Transverse colon (tissue), 4 donors: ENCODE data around the gene KCNQ2. TPM values are rescaled to one million over a fixed set of nuclear protein-coding genes. Genes with fewer than 3 reads are reported as not detected.

Experiments used
- DNase-seq: peaks from one replicate; pipeline ENCODE4 v3.0.0-alpha.2; 2019
- H3K27ac ChIP-seq, 4 donors: fragments of 200-600 bp; sonication (generic); 2 replicates each; pipeline ENCODE4 v1.5.1; 2016 to 2018; ENCODE audit warnings: inconsistent platforms in 4 of 4
- H3K27me3 ChIP-seq: fragments of 200-600 bp; sonication (generic); 2 replicates; pipeline ENCODE4 v1.5.1; 2017; ENCODE audit warnings: inconsistent platforms
- H3K36me3 ChIP-seq, 4 donors: fragments of 200-600 bp; sonication (generic); 2 replicates each; pipeline ENCODE4 v1.5.1; 2017 to 2019; ENCODE audit warnings: inconsistent platforms in 4 of 4
- H3K4me1 ChIP-seq, 4 donors: fragments of 200-600 bp; sonication (generic); 2 replicates each; pipeline ENCODE4 v1.5.1; 2017 to 2020; ENCODE audit warnings: inconsistent platforms in 4 of 4
- H3K4me3 ChIP-seq, 4 donors: fragments of 200-600 bp; sonication (generic); 1 replicate in 1 of 4; 2 replicates in 3 of 4; pipeline versions ENCODE4 v1.5.1 to v1.6.1; 2017 to 2019; ENCODE audit warnings: inconsistent platforms in 4 of 4
- H3K9me3 ChIP-seq, 2 donors: fragments of 200-600 bp; sonication (generic); 2 replicates each; pipeline ENCODE4 v1.5.1; 2017 to 2019; ENCODE audit warnings: inconsistent platforms in 2 of 2
- EP300 ChIP-seq: sonication (generic); formaldehyde crosslinking; IDR thresholded peaks from one replicate; pipeline ENCODE4 v1.6.1; 2017; ENCODE audit warnings: antibody characterized with exemption, low read depth
- POLR2A ChIP-seq: fragments of 450-650 bp; IDR thresholded peaks from one replicate; pipeline ENCODE4 v1.6.1; 2016; ENCODE audit warnings: antibody characterized with exemption, mild to moderate bottlenecking, moderate library complexity
- POLR2AphosphoS5 ChIP-seq, 3 donors: sonication (generic); formaldehyde crosslinking; IDR thresholded peaks; one replicate each; pipeline ENCODE4 v1.6.1; 2016; ENCODE audit warnings: antibody characterized with exemption in 3 of 3
- WGBS, 2 donors: methylation state at CpG; one replicate each; pipeline ENCODE4 v1.1.5; 2018; ENCODE audit warnings: low coverage in 1 of 2; 5-methylcytosine and 5-hydroxymethylcytosine counted together
- in situ Hi-C, 4 donors: fragments of 200-750 bp; cut with MboI; loops; one replicate each; pipeline versions ENCODE4 v1.15.0 to v1.15.1; 2017; ENCODE audit warnings: low sequenced_read_pairs in 3 of 4, low pct_ligation_motif_present in 1 of 4, low pct_unique_long_range_greater_than_20kb in 1 of 4
- intact Hi-C: fragments of 100-400 bp; cut with DNase I; formaldehyde crosslinking; loops from one replicate; pipeline ENCODE4 v1.15.1; 2023; ENCODE audit warnings: low total_unique reads
- total RNA-seq, 4 donors: library from RNA; depleted of rRNA; stranded (reverse); fragments of >200 nt; gene quantifications; one replicate each; pipeline ENCODE4 v1.1.0, GENCODE V29; 2016
- TF ChIP-seq, protein P1 (sequence below), 5 experiments: fragments of 200-600 bp in 3 of 5; fragments of 450-650 bp in 2 of 5; sonication (generic) in 3 of 5; IDR thresholded peaks; 1 replicate in 2 of 5; 2 replicates in 3 of 5; pipeline ENCODE4 v1.5.1; 2016 to 2017; ENCODE audit warnings: antibody characterized with exemption in 5 of 5, inconsistent platforms in 3 of 5, mild to moderate bottlenecking in 2 of 5, moderate library complexity in 1 of 5

KCNQ2 gene
- total RNA-seq, 4 donors from 2014 or later: 0.32 to 0.41 (median 0.37) TPM; not detected in 1

DNA sequence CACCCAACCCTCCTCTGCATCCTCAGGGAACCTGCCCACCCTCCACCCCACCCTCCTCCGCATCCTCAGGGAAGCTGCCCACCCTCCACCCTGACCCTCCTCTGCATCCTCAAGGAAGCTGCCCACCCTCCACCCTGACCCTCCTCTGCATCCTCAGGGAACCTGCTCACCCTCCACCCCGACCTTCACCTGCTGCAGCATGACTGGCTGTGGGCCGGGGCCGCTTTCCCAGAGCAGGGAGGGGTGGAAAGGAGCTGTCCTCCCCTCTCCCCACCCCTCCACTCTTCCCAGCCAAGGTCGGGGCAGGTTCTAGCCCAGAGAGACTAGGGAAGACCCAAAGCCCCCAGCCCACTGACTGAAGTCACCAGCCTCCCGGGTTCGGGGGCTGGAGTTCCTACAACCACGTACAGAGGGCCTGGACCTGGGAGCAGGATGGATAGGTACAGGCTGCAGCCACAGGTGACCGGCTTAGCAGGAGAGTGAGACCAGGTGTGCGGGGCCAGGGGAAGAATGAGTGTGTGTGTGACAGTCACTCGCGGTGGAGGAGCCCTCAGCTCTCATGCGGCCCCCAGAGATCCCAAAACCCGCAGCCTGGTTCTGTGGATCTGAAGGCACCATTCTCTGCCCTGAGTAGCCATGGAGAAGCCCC, 14.8 kb upstream of the KCNQ2 start:
- H3K4me3 ChIP-seq: no peak overlapping the region
- H3K36me3 ChIP-seq: no peaks in the 10 kb centered on the region
- no peaks in the 10 kb centered on the region for H3K9me3 ChIP-seq
- H3K27me3 ChIP-seq: peaks cover 79% of the 10 kb centered on the region
- no peaks in the 10 kb centered on the region for H3K4me1 ChIP-seq
- DNase-seq: no peak
- 54 to 67% methylated on average over 1 to 13 of the region's 14 CpGs for WGBS, 2 donors
- intact Hi-C loops: no loop called here
- no peak overlapping the region for H3K27ac ChIP-seq
- TF ChIP-seq, protein P1, sequence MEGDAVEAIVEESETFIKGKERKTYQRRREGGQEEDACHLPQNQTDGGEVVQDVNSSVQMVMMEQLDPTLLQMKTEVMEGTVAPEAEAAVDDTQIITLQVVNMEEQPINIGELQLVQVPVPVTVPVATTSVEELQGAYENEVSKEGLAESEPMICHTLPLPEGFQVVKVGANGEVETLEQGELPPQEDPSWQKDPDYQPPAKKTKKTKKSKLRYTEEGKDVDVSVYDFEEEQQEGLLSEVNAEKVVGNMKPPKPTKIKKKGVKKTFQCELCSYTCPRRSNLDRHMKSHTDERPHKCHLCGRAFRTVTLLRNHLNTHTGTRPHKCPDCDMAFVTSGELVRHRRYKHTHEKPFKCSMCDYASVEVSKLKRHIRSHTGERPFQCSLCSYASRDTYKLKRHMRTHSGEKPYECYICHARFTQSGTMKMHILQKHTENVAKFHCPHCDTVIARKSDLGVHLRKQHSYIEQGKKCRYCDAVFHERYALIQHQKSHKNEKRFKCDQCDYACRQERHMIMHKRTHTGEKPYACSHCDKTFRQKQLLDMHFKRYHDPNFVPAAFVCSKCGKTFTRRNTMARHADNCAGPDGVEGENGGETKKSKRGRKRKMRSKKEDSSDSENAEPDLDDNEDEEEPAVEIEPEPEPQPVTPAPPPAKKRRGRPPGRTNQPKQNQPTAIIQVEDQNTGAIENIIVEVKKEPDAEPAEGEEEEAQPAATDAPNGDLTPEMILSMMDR (IDR thresholded peaks at IDR 0.05): no peak
- no peak for TF ChIP-seq EP300
- in situ Hi-C loops: no loop called here

DNA sequence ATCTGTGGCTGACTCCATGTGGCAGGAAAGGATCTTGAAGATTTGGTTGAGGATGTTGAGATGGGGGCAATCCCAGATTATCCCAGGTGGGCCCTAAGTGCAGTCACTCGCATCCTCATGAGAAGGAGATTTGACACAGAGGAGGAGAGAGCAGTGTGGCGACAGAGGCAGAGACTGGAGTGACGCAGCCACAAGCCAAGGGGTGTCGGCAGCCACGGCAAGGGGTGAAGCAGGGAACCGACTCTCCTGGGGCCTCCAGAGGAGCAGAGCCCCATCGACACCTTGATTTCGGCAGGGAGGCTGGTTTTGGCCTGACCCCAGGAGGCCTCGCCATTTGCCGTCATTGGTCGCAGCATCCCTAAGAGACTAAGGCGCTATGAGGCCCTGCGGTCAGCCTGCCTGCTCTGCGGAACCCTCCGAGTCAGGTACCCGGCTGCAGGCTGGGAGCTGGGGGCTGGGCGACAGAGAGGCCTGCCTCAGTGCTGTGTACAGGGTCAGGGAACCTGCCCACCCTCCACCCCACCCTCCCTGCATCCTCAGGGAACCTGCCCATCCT, 13.9 kb upstream of the KCNQ2 start:
- WGBS, 2 donors: 91% methylated on average over 17 of the region's 17 CpGs; no CpG with 5 or more reads in 1 of the 2 donors
- Histone ChIP-seq H3K27me3 (peaks cover 87% of the 10 kb centered on the region), H3K4me3 (no peak overlapping the region), H3K4me1 (no peaks in the 10 kb centered on the region), H3K27ac (no peak overlapping the region), H3K36me3 (no peaks in the 10 kb centered on the region), H3K9me3 (no peaks in the 10 kb centered on the region)
- intact Hi-C loops (no loop called here), in situ Hi-C loops (no loop called here)
- DNase-seq: no peak
- TF ChIP-seq, protein P1 (IDR thresholded peaks at IDR 0.05): no peak
- TF ChIP-seq POLR2A (no peak), EP300 (no peak), POLR2AphosphoS5 (IDR thresholded peaks at IDR 0.05) (no peak)

DNA sequence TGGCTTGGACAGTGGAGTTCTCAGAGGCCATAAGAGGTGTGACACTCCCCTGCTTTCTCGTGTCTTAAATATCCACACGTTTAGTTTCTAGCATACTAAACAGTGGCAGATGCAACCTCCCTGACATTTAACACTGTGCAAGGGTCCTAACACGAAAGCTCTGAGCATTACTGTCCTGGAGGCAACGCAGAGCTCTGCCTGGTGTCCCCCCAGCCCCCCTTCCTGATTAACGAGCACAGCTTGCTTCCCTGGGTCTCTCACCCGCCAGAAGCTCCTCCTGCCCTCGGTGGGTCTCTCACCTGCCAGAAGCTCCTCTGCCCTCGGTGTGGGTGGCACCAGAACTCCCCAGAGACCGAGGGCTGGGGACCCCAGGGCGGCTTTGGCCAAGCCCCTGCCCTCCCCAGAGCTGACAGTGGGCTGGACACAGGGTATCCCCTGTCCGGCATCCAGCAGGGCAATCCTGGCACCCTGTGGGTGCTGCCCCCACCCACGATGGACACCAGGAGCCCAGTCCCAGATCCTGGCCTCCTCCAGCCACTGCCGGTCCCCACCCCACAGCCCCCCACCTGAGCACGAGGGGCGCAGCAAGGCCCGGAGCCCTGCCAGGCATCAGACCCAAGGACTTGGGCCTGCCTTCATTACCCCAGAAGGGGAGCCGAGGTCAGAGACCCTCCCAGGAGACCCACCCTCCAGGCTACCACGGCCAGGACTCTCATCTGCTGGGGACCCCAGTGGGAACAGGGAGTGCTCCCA, 12.4 kb upstream of the KCNQ2 start:
- intact Hi-C loops: no loop called here
- H3K9me3 ChIP-seq: no peaks in the 10 kb centered on the region
- no peak overlapping the region for H3K4me3 ChIP-seq
- H3K27me3 ChIP-seq: peaks cover 88% of the 10 kb centered on the region
- DNase-seq: no peak
- in situ Hi-C loops: no loop called here
- H3K27ac ChIP-seq: no peak overlapping the region
- no peaks in the 10 kb centered on the region for H3K4me1 ChIP-seq
- TF ChIP-seq POLR2A (no peak), POLR2AphosphoS5 (IDR thresholded peaks at IDR 0.05) (no peak), EP300 (no peak)
- TF ChIP-seq, protein P1 (IDR thresholded peaks at IDR 0.05): no peak
- H3K36me3 ChIP-seq: no peaks in the 10 kb centered on the region
- 51% methylated on average over 18 of the region's 18 CpGs; no CpG with 5 or more reads in 1 of the 2 donors for WGBS, 2 donors

DNA sequence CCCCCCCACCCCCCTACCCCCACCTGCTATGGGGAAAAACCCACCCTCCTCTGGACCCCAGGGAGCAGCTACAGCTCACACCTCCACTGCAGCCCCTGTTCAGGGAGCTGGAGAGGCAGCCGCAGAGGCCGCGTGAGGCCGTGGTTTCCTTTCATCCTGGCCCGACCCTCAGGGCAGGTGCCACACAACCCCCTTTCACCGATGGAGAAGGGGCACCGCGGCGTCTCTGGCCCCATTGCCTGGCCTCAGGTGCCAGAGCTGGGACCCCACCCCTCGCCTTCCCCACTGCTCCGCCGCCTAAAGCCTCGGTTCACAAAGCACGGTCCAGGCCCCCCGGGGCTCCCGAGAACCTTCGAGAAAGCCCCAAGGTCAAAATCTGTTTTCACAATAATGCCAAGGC, 11.8 kb upstream of the KCNQ2 start:
- no peaks in the 10 kb centered on the region for H3K4me1 ChIP-seq
- H3K4me3 ChIP-seq: no peak overlapping the region
- H3K27ac ChIP-seq: no peak overlapping the region
- in situ Hi-C loops: no loop called here
- H3K27me3 ChIP-seq: peaks cover 88% of the 10 kb centered on the region
- intact Hi-C loops: no loop called here
- no peaks in the 10 kb centered on the region for H3K36me3 ChIP-seq
- no peak for TF ChIP-seq POLR2AphosphoS5 (IDR thresholded peaks at IDR 0.05)
- TF ChIP-seq POLR2A: no peak
- TF ChIP-seq, protein P1 (IDR thresholded peaks at IDR 0.05): no peak
- no peak for TF ChIP-seq EP300
- WGBS, 2 donors: 65% methylated on average over 17 of the region's 17 CpGs; no CpG with 5 or more reads in 1 of the 2 donors
- DNase-seq: no peak
- no peaks in the 10 kb centered on the region for H3K9me3 ChIP-seq
